Chondrocyte (in vitro differentiated cells): Measurements from ENCODE around the gene RAVER2. TPM values are rescaled to one million over a fixed set of nuclear protein-coding genes. Genes with fewer than 3 reads are reported as not detected.

Experiments used
- DNase-seq: peaks from one replicate; pipeline ENCODE4 v3.0.0; 2021; ENCODE audit warnings: mixed read lengths, low spot score
- H3K27ac Mint-ChIP-seq: one replicate; pipeline ENCODE4 v1.8.0; 2021; ENCODE audit warnings: mild to moderate bottlenecking, moderate library complexity, mixed read lengths; ENCODE audit not compliant: unreplicated experiment
- H3K27me3 Mint-ChIP-seq: 2 replicates; pipeline ENCODE4 v1.8.0; 2021; ENCODE audit warnings: low read depth, mixed read lengths
- H3K36me3 Mint-ChIP-seq: 2 replicates; pipeline ENCODE4 v1.8.0; 2021; ENCODE audit warnings: low read depth, mixed read lengths
- H3K4me1 Mint-ChIP-seq: 2 replicates; pipeline ENCODE4 v1.8.0; 2021; ENCODE audit warnings: low read depth, mild to moderate bottlenecking, mixed read lengths
- H3K4me3 Mint-ChIP-seq: one replicate; pipeline ENCODE4 v1.8.0; 2021; ENCODE audit warnings: mild to moderate bottlenecking, moderate library complexity, mixed read lengths; ENCODE audit not compliant: unreplicated experiment
- H3K9me3 Mint-ChIP-seq: 2 replicates; pipeline ENCODE4 v1.8.0; 2021; ENCODE audit warnings: low read depth, mixed read lengths
- CTCF ChIP-seq: fragments of 200-600 bp; sonication (generic); IDR thresholded peaks from 2 replicates; pipeline ENCODE4 v1.5.0; 2021; ENCODE audit warnings: antibody characterized with exemption, mild to moderate bottlenecking, moderate library complexity
- total RNA-seq: library from RNA; stranded (reverse); gene quantifications from 3 replicates; pipeline ENCODE4 v1.2.1, GENCODE V29; 2021

RAVER2 gene
- total RNA-seq, 1 donor from 2014 or later: 16.4 TPM

- Mint-ChIP-seq H3K27ac (peak overlapping the region; percentile 11), H3K4me3 (no peak overlapping the region), H3K4me1 (peaks cover 13% of the 10 kb centered on the region), H3K9me3 (no peaks in the 10 kb centered on the region), H3K36me3 (peaks cover 36% of the 10 kb centered on the region), H3K27me3 (no peaks in the 10 kb centered on the region)
- TF ChIP-seq CTCF: no peak
- DNase-seq: no peak
Measured at GRCh38 chr1:64846573-64847430, 101.9 kb downstream of the RAVER2 start.

GRCh38 chr1:64847666-64848065, 102.8 kb downstream of the RAVER2 start:
- Mint-ChIP-seq H3K9me3 (no peaks in the 10 kb centered on the region), H3K36me3 (peaks cover 41% of the 10 kb centered on the region), H3K27me3 (no peaks in the 10 kb centered on the region), H3K27ac (no peak overlapping the region), H3K4me1 (peaks cover 7% of the 10 kb centered on the region), H3K4me3 (no peak overlapping the region)
- no peak for DNase-seq
- no peak for TF ChIP-seq CTCF

- H3K36me3 Mint-ChIP-seq: peaks cover 39% of the 10 kb centered on the region
- TF ChIP-seq CTCF: no peak
- peaks cover 3% of the 10 kb centered on the region for H3K4me1 Mint-ChIP-seq
- no peak overlapping the region for H3K4me3 Mint-ChIP-seq
- DNase-seq: no peak
- H3K9me3 Mint-ChIP-seq: no peaks in the 10 kb centered on the region
- H3K27me3 Mint-ChIP-seq: no peaks in the 10 kb centered on the region
- no peak overlapping the region for H3K27ac Mint-ChIP-seq
Measured at GRCh38 chr1:64848136-64848535, 103.3 kb downstream of the RAVER2 start.

- Mint-ChIP-seq H3K27ac (no peak overlapping the region), H3K27me3 (no peaks in the 10 kb centered on the region), H3K4me1 (no peaks in the 10 kb centered on the region), H3K9me3 (no peaks in the 10 kb centered on the region), H3K4me3 (no peak overlapping the region), H3K36me3 (peaks cover 40% of the 10 kb centered on the region)
- DNase-seq: no peak
- no peak for TF ChIP-seq CTCF
Measured at GRCh38 chr1:64848803-64849202, 103.9 kb downstream of the RAVER2 start.

- Mint-ChIP-seq H3K27ac (no peak overlapping the region), H3K4me1 (no peaks in the 10 kb centered on the region), H3K9me3 (no peaks in the 10 kb centered on the region), H3K27me3 (no peaks in the 10 kb centered on the region), H3K4me3 (no peak overlapping the region), H3K36me3 (peaks cover 43% of the 10 kb centered on the region)
- DNase-seq: no peak
- TF ChIP-seq CTCF: no peak
Measured at GRCh38 chr1:64849942-64850341, 105.1 kb downstream of the RAVER2 start.
